GM12875 (cell line): ENCODE data around the gene HS6ST2.

Experiments used
- H3K4me3 ChIP-seq: one replicate; pipeline ENCODE4 v1.5.1; 2011; ENCODE audit warnings: low read depth, low read length, control low read depth
- CTCF ChIP-seq: IDR thresholded peaks from 2 replicates; pipeline ENCODE4 v1.5.1; 2011; ENCODE audit warnings: low read depth, mild to moderate bottlenecking, control low read depth, inconsistent platforms, low read length, moderate library complexity, borderline replicate concordance; ENCODE audit not compliant: insufficient read depth

Gene HS6ST2

GRCh38 chrX:132940727-132941327 is 17.6 kb downstream of the HS6ST2 start:
- no peak overlapping the region for H3K4me3 ChIP-seq
- TF ChIP-seq CTCF, result no peak

GRCh38 chrX:132933170-132933569 is 25.3 kb downstream of the HS6ST2 start:
- no peak for TF ChIP-seq CTCF
- H3K4me3 ChIP-seq, result no peak overlapping the region

GRCh38 chrX:132924426-132924825 is 34.0 kb downstream of the HS6ST2 start:
- TF ChIP-seq CTCF, result no peak
- H3K4me3 ChIP-seq, result no peak overlapping the region

GRCh38 chrX:132918523-132918922 is 39.9 kb downstream of the HS6ST2 start:
- TF ChIP-seq CTCF, result no peak
- no peak overlapping the region for H3K4me3 ChIP-seq

- TF ChIP-seq CTCF, result no peak
- no peak overlapping the region for H3K4me3 ChIP-seq
Observed at GRCh38 chrX:132916349-132916748, 42.1 kb downstream of the HS6ST2 start.

DNA sequence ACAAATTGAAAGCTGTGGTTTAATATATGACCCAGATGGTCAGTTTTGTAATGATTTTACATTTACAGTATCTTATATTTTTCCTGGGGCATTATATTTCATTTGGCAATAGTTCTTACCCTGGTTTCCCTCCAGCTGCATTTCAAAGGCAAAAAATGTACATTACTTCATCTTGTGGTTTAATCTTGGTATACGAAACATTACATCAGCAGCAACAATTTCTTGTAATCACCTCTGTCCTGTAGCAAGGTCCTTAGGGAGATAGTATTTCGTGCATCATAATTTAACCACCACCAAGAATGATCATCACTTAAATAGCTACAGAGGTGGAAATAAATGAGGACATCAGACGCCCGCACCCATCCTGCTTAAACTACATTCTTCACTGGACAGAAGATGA is 48.8 kb downstream of the HS6ST2 start:
- no peak overlapping the region for H3K4me3 ChIP-seq
- no peak for TF ChIP-seq CTCF

GRCh38 chrX:132908891-132909290 is 49.5 kb downstream of the HS6ST2 start:
- no peak for TF ChIP-seq CTCF
- no peak overlapping the region for H3K4me3 ChIP-seq
